Frontal cortex (tissue), 4 donors: ENCODE data around the gene CACYBP. TPM values are rescaled to one million over a fixed set of nuclear protein-coding genes. Genes with fewer than 3 reads are reported as not detected.
"Not testable (repeated sequence)": the region's sequence is repeated elsewhere in the genome, so short reads cannot be mapped to it uniquely, and the experiment has no call there.

Source experiments
- DNase-seq, 2 donors: peaks; one replicate each; pipeline ENCODE4 v3.0.0; 2012; ENCODE audit warnings: low spot score in 2 of 2
- FAIRE-seq: peaks from 2 replicates; lab custom pipeline; 2012; peaks lifted over from hg19 to GRCh38; lab: Jason Lieb, UNC
- total RNA-seq: library from RNA; depleted of rRNA; stranded (reverse); fragments of >200 nt; gene quantifications from one replicate; pipeline ENCODE4 v1.2.3, GENCODE V29; 2014
- donor health status: control.
- donor health status: control.
- donor health status: control.

Gene CACYBP
- total RNA-seq, 1 donor from 2014 or later, result 182 TPM

GRCh38 chr1:175002910-175003517 is 3.3 kb downstream of the CACYBP start:
- no peak for DNase-seq
- FAIRE-seq, result no peak

- FAIRE-seq (no peak), DNase-seq (no peak)
Measured at GRCh38 chr1:175003521-175003920, 3.8 kb downstream of the CACYBP start.

- no peak for DNase-seq
- no peak for FAIRE-seq
Measured at GRCh38 chr1:175005085-175005783, 5.5 kb downstream of the CACYBP start.

- FAIRE-seq (no peak), DNase-seq (no peak)
Measured at GRCh38 chr1:175009532-175009931, 9.8 kb downstream of the CACYBP start.

GRCh38 chr1:175013445-175013844 is 13.7 kb downstream of the CACYBP start:
- no peak for FAIRE-seq

GRCh38 chr1:175015243-175015642 is 15.5 kb downstream of the CACYBP start:
- FAIRE-seq, result no peak
- no peak for DNase-seq

More at GRCh38 chr1:175013445-175013844, 13.7 kb downstream of the CACYBP start:
- DNase-seq, result no peak

GRCh38 chr1:175019524-175019923 is 19.8 kb downstream of the CACYBP start:
- no peak for DNase-seq
- no peak for FAIRE-seq

- no peak for FAIRE-seq
- DNase-seq, result peak; percentile 77 to 93
Measured at GRCh38 chr1:175023043-175023921, 23.5 kb downstream of the CACYBP start, which contains the start of gene MRPS14. Gene MRPS14 (minus strand): TSS chr1:175023425. CDS start chr1:175023408, 17 bp downstream.

- not testable (repeated sequence) for FAIRE-seq, DNase-seq
Measured at GRCh38 chr1:175023922-175024242, 24.1 kb downstream of the CACYBP start.

- FAIRE-seq (no peak), DNase-seq (no peak)
Measured at GRCh38 chr1:175024773-175025172, 25.0 kb downstream of the CACYBP start.

GRCh38 chr1:175033953-175034352 is 34.2 kb downstream of the CACYBP start:
- DNase-seq (no peak), FAIRE-seq (no peak)

- no peak for DNase-seq
- no peak for FAIRE-seq
Measured at GRCh38 chr1:175034775-175035174, 35.0 kb downstream of the CACYBP start.

GRCh38 chr1:175035865-175036264 is 36.1 kb downstream of the CACYBP start:
- FAIRE-seq (no peak), DNase-seq (no peak)

- FAIRE-seq (no peak), DNase-seq (no peak)
Measured at GRCh38 chr1:175036476-175036875, 36.7 kb downstream of the CACYBP start.

GRCh38 chr1:175037416-175037815 is 37.7 kb downstream of the CACYBP start:
- DNase-seq, result no peak
- no peak for FAIRE-seq

GRCh38 chr1:175040324-175040879 is 40.7 kb downstream of the CACYBP start:
- no peak for FAIRE-seq

GRCh38 chr1:175042650-175043049 is 42.9 kb downstream of the CACYBP start:
- FAIRE-seq (no peak), DNase-seq (no peak)

More at GRCh38 chr1:175040324-175040879, 40.7 kb downstream of the CACYBP start:
- no peak for DNase-seq

- no peak for FAIRE-seq
- no peak for DNase-seq
Measured at GRCh38 chr1:175043824-175044223, 44.1 kb downstream of the CACYBP start.

- DNase-seq, FAIRE-seq: not testable (repeated sequence)
Measured at GRCh38 chr1:175044591-175044990, 44.8 kb downstream of the CACYBP start.

GRCh38 chr1:175045097-175045496 is 45.4 kb downstream of the CACYBP start:
- FAIRE-seq (no peak), DNase-seq (no peak)
